Testis (tissue), 3 donors: ENCODE measurements around the gene MAEA. TPM values are rescaled to one million over a fixed set of nuclear protein-coding genes. Genes with fewer than 3 reads are reported as not detected.

ENCODE experiments used
- DNase-seq: peaks from one replicate; pipeline ENCODE4 v3.0.0-alpha.2; 2019
- H3K27ac ChIP-seq, 2 donors: fragments of 200-600 bp; sonication (generic); one replicate each; pipeline ENCODE4 v1.5.1; 2019
- H3K27me3 ChIP-seq: fragments of 200-600 bp; sonication (generic); one replicate; pipeline ENCODE4 v1.5.1; 2019
- H3K36me3 ChIP-seq: fragments of 200-600 bp; sonication (generic); one replicate; pipeline ENCODE4 v1.5.1; 2017; ENCODE audit warnings: low read depth; ENCODE audit errors: missing control alignments
- H3K4me1 ChIP-seq: fragments of 200-600 bp; sonication (generic); one replicate; pipeline ENCODE4 v1.5.1; 2019
- H3K4me3 ChIP-seq, 2 donors: fragments of 200-600 bp; sonication (generic); one replicate each; pipeline ENCODE4 v1.5.1; 2017 to 2019
- H3K9me3 ChIP-seq: fragments of 200-600 bp; sonication (generic); one replicate; pipeline ENCODE4 v1.5.1; 2017
- POLR2A ChIP-seq: fragments of 450-650 bp; IDR thresholded peaks from one replicate; pipeline ENCODE4 v1.6.1; 2017; ENCODE audit warnings: antibody characterized with exemption, mild to moderate bottlenecking, moderate library complexity
- WGBS, 2 donors: methylation state at CpG; one replicate each; pipeline ENCODE4 v1.1.5; 2018; 5-methylcytosine and 5-hydroxymethylcytosine counted together
- intact Hi-C: fragments of 100-400 bp; cut with DNase I; formaldehyde crosslinking; loops from one replicate; pipeline ENCODE4 v1.15.1; 2023; ENCODE audit warnings: low total_unique reads
- polyA plus RNA-seq: library from polyadenylated mRNA; stranded (reverse); fragments of 350-450 nt; fragmentation: Illumina TruSeq; extraction: RNeasy Lipid Tissue Mini Kit (QIAGEN cat#74804); gene quantifications from one replicate; pipeline ENCODE4 v1.2.3, GENCODE V29; 2014; ENCODE audit warnings: low read depth, low replicate concordance; ENCODE audit not compliant: insufficient read depth
- total RNA-seq, 2 donors: library from RNA; depleted of rRNA; stranded (reverse); fragments of >200 nt; gene quantifications; one replicate each; pipeline ENCODE4 v1.2.3, GENCODE V29; 2016
- TF ChIP-seq, protein P1 (sequence below), 3 experiments: fragments of 450-650 bp in 2 of 3; fragments of 200-600 bp in 1 of 3; sonication (generic) in 1 of 3; IDR thresholded peaks; one replicate each; pipeline ENCODE4 v1.5.1; 2016 to 2019; ENCODE audit warnings: antibody characterized with exemption in 3 of 3, mild to moderate bottlenecking in 2 of 3, moderate library complexity in 1 of 3

The MAEA gene
- total and polyA plus RNA-seq, 3 donors from 2014 or later: 71.2 to 129 (median 94.2) TPM

- no peak overlapping the region for H3K27ac ChIP-seq
- H3K4me3 ChIP-seq: no peak overlapping the region
- WGBS, 2 donors: 90 to 94% methylated on average over 20 to 24 of the region's 24 CpGs
- intact Hi-C loops: no loop called here
- no peaks in the 10 kb centered on the region for H3K4me1 ChIP-seq
- no peak for DNase-seq
- H3K36me3 ChIP-seq: no peaks in the 10 kb centered on the region
- H3K9me3 ChIP-seq: no peaks in the 10 kb centered on the region
- no peak for TF ChIP-seq POLR2A
- TF ChIP-seq, protein P1, sequence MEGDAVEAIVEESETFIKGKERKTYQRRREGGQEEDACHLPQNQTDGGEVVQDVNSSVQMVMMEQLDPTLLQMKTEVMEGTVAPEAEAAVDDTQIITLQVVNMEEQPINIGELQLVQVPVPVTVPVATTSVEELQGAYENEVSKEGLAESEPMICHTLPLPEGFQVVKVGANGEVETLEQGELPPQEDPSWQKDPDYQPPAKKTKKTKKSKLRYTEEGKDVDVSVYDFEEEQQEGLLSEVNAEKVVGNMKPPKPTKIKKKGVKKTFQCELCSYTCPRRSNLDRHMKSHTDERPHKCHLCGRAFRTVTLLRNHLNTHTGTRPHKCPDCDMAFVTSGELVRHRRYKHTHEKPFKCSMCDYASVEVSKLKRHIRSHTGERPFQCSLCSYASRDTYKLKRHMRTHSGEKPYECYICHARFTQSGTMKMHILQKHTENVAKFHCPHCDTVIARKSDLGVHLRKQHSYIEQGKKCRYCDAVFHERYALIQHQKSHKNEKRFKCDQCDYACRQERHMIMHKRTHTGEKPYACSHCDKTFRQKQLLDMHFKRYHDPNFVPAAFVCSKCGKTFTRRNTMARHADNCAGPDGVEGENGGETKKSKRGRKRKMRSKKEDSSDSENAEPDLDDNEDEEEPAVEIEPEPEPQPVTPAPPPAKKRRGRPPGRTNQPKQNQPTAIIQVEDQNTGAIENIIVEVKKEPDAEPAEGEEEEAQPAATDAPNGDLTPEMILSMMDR (IDR thresholded peaks at IDR 0.05): no peak
- H3K27me3 ChIP-seq: no peaks in the 10 kb centered on the region
Observed at GRCh38 chr4:1260418-1261106, 29.1 kb upstream of the MAEA start.

GRCh38 chr4:1261107-1261928 is 28.4 kb upstream of the MAEA start:
- DNase-seq: no peak
- Histone ChIP-seq H3K36me3 (no peaks in the 10 kb centered on the region), H3K4me1 (no peaks in the 10 kb centered on the region), H3K27me3 (no peaks in the 10 kb centered on the region), H3K9me3 (no peaks in the 10 kb centered on the region), H3K27ac (no peak overlapping the region), H3K4me3 (no peak overlapping the region)
- no peak for TF ChIP-seq POLR2A
- TF ChIP-seq, protein P1 (IDR thresholded peaks at IDR 0.05): no peak
- intact Hi-C loops: no loop called here
- 79 to 94% methylated on average over 21 of the region's 21 CpGs for WGBS, 2 donors

GRCh38 chr4:1264942-1265341 is 24.7 kb upstream of the MAEA start:
- H3K27me3 ChIP-seq: no peaks in the 10 kb centered on the region
- intact Hi-C loops: no loop called here
- 94 to 98% methylated on average over 3 of the region's 3 CpGs for WGBS, 2 donors

DNA sequence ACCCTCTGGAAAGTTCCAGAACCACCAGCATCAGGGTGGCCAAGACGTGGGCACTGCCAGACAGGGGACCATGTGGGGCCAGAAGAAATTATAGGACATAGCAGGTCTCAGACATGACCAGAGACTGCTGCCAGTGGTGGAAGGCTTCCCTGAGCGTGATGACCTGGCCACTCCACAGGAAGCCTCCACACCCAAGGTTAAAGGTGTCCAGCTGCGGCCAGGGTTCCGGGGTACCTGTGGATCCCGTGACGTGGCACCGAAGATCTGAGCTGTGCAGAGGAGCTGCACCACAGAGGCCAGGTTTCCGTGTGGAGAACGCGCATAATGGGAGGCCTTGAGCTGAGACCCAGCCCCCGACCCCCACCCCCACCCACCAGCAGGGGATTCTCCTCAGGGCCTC is 24.3 kb upstream of the MAEA start:
- TF ChIP-seq, protein P1 (IDR thresholded peaks at IDR 0.05): no peak
- TF ChIP-seq POLR2A: no peak
- DNase-seq: no peak
- intact Hi-C loops: no loop called here
- WGBS, 2 donors: 95 to 100% methylated on average over 2 to 11 of the region's 11 CpGs
- no peaks in the 10 kb centered on the region for H3K4me1 ChIP-seq
- H3K36me3 ChIP-seq: no peaks in the 10 kb centered on the region
- no peaks in the 10 kb centered on the region for H3K9me3 ChIP-seq
- no peak overlapping the region for H3K4me3 ChIP-seq
- no peaks in the 10 kb centered on the region for H3K27me3 ChIP-seq
- no peak overlapping the region for H3K27ac ChIP-seq

More at GRCh38 chr4:1264942-1265341, 24.7 kb upstream of the MAEA start:
- no peaks in the 10 kb centered on the region for H3K9me3 ChIP-seq
- no peaks in the 10 kb centered on the region for H3K4me1 ChIP-seq
- DNase-seq: no peak
- H3K4me3 ChIP-seq: no peak overlapping the region
- H3K27ac ChIP-seq: no peak overlapping the region
- no peaks in the 10 kb centered on the region for H3K36me3 ChIP-seq
- no peak for TF ChIP-seq POLR2A
- TF ChIP-seq, protein P1 (IDR thresholded peaks at IDR 0.05): no peak
